ENCODE measurements around the gene AADAC. TPM values are rescaled to one million over a fixed set of nuclear protein-coding genes. Genes with fewer than 3 reads are reported as not detected.

The AADAC gene
- total and polyA plus RNA-seq, 3 experiments from 2014 or later = not detected

Other genes starting within 250 kb of the AADAC start
- not detected for gene AADACL2, start 80.2 kb upstream of the AADAC start, total RNA-seq
- not detected for gene AADACL2, start 80.2 kb upstream of the AADAC start, polyA plus RNA-seq
- gene SUCNR1, start 59.5 kb downstream of the AADAC start, total RNA-seq = not detected
- gene SUCNR1, start 59.5 kb downstream of the AADAC start, polyA plus RNA-seq = not detected